ENCODE measurements around the gene RPL5. TPM values are rescaled to one million over a fixed set of nuclear protein-coding genes. Genes with fewer than 3 reads are reported as not detected.

RPL5 gene
- total and polyA plus RNA-seq, 2 experiments from 2014 or later, result 2,182 to 3,547 TPM

DNA sequence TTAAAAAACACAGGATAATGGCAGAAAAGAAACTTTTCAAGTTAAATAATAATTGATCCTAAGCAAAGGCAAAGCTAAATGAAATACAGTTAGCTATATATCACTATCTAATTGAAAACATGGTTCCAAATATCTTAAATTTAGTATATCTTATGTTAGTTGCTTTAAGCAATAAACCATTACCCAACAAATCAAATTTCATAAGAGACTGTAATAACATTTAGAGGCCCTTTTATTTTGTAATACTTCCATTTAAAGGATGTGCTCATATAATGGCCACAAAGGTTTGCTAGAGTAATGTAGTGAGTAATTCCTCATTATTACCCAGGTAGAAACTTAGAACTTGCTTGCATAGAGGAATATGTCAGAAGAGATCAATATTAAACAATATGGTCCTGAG is 32.3 kb downstream of the RPL5 start:
- no peak overlapping the region for H3K4me2 ChIP-seq
- TF ChIP-seq, protein P1, sequence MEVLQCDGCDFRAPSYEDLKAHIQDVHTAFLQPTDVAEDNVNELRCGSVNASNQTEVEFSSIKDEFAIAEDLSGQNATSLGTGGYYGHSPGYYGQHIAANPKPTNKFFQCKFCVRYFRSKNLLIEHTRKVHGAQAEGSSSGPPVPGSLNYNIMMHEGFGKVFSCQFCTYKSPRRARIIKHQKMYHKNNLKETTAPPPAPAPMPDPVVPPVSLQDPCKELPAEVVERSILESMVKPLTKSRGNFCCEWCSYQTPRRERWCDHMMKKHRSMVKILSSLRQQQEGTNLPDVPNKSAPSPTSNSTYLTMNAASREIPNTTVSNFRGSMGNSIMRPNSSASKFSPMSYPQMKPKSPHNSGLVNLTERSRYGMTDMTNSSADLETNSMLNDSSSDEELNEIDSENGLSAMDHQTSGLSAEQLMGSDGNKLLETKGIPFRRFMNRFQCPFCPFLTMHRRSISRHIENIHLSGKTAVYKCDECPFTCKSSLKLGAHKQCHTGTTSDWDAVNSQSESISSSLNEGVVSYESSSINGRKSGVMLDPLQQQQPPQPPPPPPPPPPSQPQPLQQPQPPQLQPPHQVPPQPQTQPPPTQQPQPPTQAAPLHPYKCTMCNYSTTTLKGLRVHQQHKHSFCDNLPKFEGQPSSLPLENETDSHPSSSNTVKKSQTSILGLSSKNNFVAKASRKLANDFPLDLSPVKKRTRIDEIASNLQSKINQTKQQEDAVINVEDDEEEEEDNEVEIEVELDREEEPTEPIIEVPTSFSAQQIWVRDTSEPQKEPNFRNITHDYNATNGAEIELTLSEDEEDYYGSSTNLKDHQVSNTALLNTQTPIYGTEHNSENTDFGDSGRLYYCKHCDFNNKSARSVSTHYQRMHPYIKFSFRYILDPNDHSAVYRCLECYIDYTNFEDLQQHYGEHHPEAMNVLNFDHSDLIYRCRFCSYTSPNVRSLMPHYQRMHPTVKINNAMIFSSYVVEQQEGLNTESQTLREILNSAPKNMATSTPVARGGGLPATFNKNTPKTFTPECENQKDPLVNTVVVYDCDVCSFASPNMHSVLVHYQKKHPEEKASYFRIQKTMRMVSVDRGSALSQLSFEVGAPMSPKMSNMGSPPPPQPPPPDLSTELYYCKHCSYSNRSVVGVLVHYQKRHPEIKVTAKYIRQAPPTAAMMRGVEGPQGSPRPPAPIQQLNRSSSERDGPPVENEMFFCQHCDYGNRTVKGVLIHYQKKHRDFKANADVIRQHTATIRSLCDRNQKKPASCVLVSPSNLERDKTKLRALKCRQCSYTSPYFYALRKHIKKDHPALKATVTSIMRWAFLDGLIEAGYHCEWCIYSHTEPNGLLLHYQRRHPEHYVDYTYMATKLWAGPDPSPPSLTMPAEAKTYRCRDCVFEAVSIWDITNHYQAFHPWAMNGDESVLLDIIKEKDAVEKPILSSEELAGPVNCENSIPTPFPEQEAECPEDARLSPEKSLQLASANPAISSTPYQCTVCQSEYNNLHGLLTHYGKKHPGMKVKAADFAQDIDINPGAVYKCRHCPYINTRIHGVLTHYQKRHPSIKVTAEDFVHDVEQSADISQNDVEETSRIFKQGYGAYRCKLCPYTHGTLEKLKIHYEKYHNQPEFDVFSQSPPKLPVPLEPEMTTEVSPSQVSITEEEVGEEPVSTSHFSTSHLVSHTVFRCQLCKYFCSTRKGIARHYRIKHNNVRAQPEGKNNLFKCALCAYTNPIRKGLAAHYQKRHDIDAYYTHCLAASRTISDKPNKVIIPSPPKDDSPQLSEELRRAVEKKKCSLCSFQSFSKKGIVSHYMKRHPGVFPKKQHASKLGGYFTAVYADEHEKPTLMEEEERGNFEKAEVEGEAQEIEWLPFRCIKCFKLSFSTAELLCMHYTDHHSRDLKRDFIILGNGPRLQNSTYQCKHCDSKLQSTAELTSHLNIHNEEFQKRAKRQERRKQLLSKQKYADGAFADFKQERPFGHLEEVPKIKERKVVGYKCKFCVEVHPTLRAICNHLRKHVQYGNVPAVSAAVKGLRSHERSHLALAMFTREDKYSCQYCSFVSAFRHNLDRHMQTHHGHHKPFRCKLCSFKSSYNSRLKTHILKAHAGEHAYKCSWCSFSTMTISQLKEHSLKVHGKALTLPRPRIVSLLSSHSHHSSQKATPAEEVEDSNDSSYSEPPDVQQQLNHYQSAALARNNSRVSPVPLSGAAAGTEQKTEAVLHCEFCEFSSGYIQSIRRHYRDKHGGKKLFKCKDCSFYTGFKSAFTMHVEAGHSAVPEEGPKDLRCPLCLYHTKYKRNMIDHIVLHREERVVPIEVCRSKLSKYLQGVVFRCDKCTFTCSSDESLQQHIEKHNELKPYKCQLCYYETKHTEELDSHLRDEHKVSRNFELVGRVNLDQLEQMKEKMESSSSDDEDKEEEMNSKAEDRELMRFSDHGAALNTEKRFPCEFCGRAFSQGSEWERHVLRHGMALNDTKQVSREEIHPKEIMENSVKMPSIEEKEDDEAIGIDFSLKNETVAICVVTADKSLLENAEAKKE (CRISPR knock-in tag; IDR thresholded peaks at IDR 0.05), result no peak
- TF ChIP-seq JUNB (IDR thresholded peaks at IDR 0.05; ENCODE audit: unreplicated experiment) (no peak), CREB1 (CRISPR knock-in tag; IDR thresholded peaks at IDR 0.05; ENCODE audit: low read depth) (no peak), ZNF114 (CRISPR knock-in tag; IDR thresholded peaks at IDR 0.05) (no peak), NANOG (IDR thresholded peaks at IDR 0.05; ENCODE audit: borderline replicate concordance) (no peak), POLR2AphosphoS5 (IDR thresholded peaks at IDR 0.05; ENCODE audit: low read depth) (no peak)
- Mint-ChIP-seq H3K36me3 (ENCODE audit: low read depth) (no peaks in the 10 kb centered on the region), H3K9me3 (no peaks in the 10 kb centered on the region), H3K27ac (no peak overlapping the region; the same call in 1 of the 2 replicates), H3K4me3 (no peak overlapping the region), H3K27me3 (ENCODE audit: insufficient read depth, low read depth, poor library complexity) (peaks cover 2% of the 10 kb centered on the region), H3K4me1 (no peaks in the 10 kb centered on the region)
- no peaks in the 10 kb centered on the region for H3K9me2 ChIP-seq (ENCODE audit: insufficient read depth)
- no peaks in the 10 kb centered on the region for H3K36me3 ChIP-seq (ENCODE audit: insufficient read depth)
- ATAC-seq, result no peak
- no peak overlapping the region for H2AFZ ChIP-seq
- H3K27ac ChIP-seq (ENCODE audit: low read depth), result no peak overlapping the region
- H3K4me3 ChIP-seq, result no peak overlapping the region
- no peaks in the 10 kb centered on the region for H3K79me2 ChIP-seq (replicated peaks; ENCODE audit: insufficient read depth)
- H3K27me3 ChIP-seq (ENCODE audit: insufficient read depth), result no peaks in the 10 kb centered on the region
- DNase-seq (ENCODE audit: low spot score), result no peak
- no peaks in the 10 kb centered on the region for H3F3A ChIP-seq (replicated peaks; ENCODE audit: low read depth)
- H3K4me1 ChIP-seq (ENCODE audit: insufficient read depth), result no peaks in the 10 kb centered on the region
- H4K20me1 ChIP-seq (replicated peaks; ENCODE audit: insufficient read depth), result no peaks in the 10 kb centered on the region

DNA sequence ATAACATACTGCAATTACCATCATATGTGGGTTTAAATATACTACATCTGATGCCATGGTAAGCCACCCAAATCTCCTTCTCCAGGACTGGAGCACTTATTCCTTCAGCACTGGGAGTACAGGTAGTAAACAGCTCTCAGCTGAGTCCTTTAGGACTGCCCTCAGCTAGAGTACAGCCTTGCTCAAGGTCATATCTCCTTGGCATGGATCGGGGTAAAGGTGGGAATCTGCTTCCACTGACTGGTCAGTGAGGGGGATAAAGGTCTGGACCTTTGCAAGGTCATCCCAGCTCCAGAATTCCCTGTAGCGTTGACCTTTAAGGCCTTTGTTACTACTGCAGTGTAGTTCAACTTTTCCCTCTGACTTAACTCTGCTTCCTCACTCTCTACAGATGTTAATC is 38.8 kb downstream of the RPL5 start:
- H3F3A ChIP-seq (replicated peaks; ENCODE audit: low read depth), result no peaks in the 10 kb centered on the region
- Mint-ChIP-seq H3K36me3 (ENCODE audit: low read depth) (peaks cover 8% of the 10 kb centered on the region; the same call in 2 of the 3 replicates), H3K27ac (no peak overlapping the region), H3K9me3 (peaks cover 11% of the 10 kb centered on the region), H3K4me1 (no peaks in the 10 kb centered on the region), H3K27me3 (ENCODE audit: insufficient read depth, low read depth, poor library complexity) (peaks cover 2% of the 10 kb centered on the region), H3K4me3 (no peak overlapping the region)
- no peaks in the 10 kb centered on the region for H4K20me1 ChIP-seq (replicated peaks; ENCODE audit: insufficient read depth)
- no peaks in the 10 kb centered on the region for H3K9me2 ChIP-seq (ENCODE audit: insufficient read depth)
- no peaks in the 10 kb centered on the region for H3K36me3 ChIP-seq (ENCODE audit: insufficient read depth)
- H2AFZ ChIP-seq, result no peak overlapping the region
- H3K4me1 ChIP-seq (ENCODE audit: insufficient read depth), result no peaks in the 10 kb centered on the region
- H3K27me3 ChIP-seq (ENCODE audit: insufficient read depth), result no peaks in the 10 kb centered on the region
- DNase-seq (ENCODE audit: low spot score) (no peak), ATAC-seq (no peak)
- no peaks in the 10 kb centered on the region for H3K79me2 ChIP-seq (replicated peaks; ENCODE audit: insufficient read depth)
- H3K27ac ChIP-seq (ENCODE audit: low read depth), result no peak overlapping the region
- H3K4me2 ChIP-seq, result no peak overlapping the region
- H3K4me3 ChIP-seq, result no peak overlapping the region
- TF ChIP-seq STAT1 (IDR thresholded peaks at IDR 0.05; ENCODE audit: unreplicated experiment) (no peak), ZNF331 (CRISPR knock-in tag; IDR thresholded peaks at IDR 0.05; ENCODE audit: low read depth) (no peak), JUNB (IDR thresholded peaks at IDR 0.05; ENCODE audit: unreplicated experiment) (no peak)
- TF ChIP-seq, protein P1 (CRISPR knock-in tag; IDR thresholded peaks at IDR 0.05), result no peak

Data from GM23338 (cell line).